ENCODE data around the gene RAPGEF2. TPM values are rescaled to one million over a fixed set of nuclear protein-coding genes. Genes with fewer than 3 reads are reported as not detected.
"Not testable (repeated sequence)": the region's sequence is repeated elsewhere in the genome, so short reads cannot be mapped to it uniquely, and the experiment has no call there.

RAPGEF2 gene, protein sequence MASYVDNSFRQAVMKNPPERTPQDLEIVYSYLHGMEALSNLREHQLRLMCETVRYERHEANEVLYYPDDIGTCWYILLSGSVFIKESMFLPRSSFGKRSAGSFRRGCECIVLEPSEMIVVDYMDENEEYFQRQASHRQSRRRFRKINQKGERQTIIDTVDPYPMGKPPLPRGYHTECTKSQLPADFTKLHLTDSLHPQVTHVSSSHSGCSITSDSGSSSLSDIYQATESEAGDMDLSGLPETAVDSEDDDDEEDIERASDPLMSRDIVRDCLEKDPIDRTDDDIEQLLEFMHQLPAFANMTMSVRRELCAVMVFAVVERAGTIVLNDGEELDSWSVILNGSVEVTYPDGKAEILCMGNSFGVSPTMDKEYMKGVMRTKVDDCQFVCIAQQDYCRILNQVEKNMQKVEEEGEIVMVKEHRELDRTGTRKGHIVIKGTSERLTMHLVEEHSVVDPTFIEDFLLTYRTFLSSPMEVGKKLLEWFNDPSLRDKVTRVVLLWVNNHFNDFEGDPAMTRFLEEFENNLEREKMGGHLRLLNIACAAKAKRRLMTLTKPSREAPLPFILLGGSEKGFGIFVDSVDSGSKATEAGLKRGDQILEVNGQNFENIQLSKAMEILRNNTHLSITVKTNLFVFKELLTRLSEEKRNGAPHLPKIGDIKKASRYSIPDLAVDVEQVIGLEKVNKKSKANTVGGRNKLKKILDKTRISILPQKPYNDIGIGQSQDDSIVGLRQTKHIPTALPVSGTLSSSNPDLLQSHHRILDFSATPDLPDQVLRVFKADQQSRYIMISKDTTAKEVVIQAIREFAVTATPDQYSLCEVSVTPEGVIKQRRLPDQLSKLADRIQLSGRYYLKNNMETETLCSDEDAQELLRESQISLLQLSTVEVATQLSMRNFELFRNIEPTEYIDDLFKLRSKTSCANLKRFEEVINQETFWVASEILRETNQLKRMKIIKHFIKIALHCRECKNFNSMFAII (N-terminal part only)
- total RNA-seq = 56.4 TPM

DNA sequence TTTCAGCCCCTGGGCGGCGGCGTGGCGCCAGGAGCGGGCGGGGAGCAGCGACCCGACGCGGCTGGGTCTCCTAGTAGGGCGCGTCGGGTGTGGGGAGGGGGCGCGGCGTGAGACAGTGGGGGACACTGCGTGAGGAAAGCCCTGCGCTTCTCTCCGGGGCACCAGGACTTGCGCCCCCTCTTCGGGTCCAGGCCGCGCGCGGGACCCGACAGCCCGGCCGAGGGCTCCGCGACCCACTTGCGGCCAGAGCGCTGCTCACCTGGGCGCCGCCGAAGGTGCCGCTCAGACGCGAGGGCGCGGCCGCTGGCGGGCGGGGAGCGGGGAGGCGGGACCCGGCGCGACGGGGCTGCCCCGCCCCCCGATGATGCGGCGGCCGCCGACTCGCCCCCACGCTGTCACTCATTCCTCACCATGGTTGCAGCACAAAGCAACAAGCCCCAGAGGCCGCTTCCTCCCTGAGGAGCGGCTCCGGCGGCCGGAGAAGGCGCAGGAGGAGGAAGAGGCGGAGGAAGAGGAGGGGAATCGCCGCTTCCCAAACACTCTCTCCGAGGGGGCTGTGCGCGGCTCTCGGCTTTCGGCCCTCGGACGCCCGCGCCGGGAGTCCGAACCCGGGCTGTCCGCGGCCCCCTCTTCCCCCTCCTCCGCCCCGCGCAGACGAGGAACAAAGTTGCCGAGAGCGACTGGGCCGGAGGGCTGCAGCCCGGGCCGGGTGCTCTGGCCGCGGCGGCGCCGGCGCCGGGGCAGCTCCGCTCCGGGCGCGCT is at the start of gene RAPGEF2:
Gene RAPGEF2 (plus strand): TSS at position 458 of the 762 bp plus-strand sequence. CDS start 1,084 bp downstream, outside the sequence.
- peak; percentile 93 for DNase-seq (ENCODE audit: low spot score)

DNA sequence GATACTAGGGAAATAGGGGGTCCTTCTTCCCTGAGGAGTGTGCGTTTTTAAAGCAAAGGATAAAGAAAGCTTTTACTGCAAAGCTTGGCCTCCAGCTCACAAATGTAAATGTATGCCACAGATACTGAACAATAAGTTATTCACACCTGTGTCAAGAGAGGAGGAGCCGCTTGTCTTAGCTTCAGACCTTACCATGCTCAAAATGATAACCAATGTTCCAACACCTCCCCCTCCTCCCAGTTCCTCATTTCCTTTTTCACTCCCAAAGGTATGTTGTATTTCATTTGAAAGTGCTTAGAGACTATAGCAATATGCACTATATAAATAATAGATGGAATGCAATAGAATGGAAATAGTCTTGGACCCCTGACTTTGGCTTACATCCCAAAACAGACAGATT is 47.0 kb upstream of the RAPGEF2 start:
- DNase-seq (ENCODE audit: low spot score) = no peak

DNA sequence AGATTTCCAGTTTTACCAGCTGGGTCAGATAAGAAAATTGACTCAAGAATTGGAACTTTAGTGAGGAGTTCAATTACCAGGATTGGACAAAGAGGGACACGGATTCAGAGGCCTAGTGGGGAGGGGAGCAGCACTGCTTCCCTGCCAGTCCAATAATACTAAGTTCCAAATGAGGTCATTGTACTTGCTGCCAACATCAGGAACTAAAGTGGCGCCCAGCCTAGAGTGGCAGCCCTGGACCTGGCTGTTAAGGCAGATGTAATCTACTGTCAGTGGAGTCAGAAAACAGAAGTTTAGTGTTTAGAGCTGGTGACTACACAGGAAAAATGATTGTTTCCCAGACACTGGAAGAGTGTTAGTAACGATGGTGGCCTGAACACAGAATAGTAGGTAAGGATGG is 42.7 kb upstream of the RAPGEF2 start:
- no peak for DNase-seq (ENCODE audit: low spot score)

DNA sequence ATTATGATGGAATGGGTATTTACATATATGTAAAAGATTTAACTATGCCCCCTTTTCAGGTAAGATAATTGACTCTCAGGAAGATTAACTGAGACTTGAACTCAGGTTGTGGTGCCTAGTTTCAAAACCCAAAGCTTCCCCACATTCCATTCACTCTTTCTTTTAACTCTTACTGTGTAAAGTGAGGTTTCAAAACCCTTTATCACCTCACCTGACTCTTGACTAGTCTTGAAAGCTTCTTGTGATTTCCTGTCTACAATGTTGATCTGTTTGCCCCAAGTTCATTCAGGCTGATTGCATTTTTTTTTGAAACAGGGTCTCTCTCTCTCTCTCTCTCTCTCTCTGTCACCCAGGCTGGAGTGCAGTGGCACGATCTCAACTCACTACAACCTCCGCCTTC is 40.5 kb upstream of the RAPGEF2 start:
- DNase-seq (ENCODE audit: low spot score) = no peak

DNA sequence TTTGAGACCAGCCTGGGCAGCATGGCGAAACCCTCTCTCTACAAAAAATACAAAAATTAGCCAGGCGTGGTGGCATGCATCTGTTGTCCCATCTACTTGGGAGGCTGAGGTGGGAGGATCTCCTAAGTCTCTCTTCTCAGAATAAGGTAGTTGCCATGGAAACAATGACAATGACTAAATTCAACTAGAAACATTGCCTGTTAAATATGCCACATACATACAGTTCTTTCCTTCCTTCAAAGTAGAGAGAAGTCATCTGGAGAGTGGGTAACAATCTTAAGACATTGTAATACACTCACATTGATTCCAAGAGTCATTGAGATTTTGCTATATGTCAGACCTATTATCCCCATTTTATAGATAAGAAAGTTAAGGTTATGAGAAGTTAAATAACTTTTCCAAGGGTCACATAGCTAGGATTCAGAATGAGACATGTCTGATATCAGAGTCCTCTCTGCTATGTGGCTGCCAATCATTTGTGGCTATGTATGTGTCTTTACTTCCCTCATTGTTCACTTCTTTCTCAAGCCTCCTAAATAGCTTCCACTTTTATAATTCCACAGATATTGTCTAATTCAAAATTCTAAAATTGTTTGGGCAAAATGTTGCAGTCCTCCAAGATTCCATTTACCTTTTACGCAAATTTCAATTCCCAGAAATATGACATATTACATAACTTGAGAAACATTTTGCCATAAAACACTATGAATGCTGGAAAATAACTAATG is 37.2 kb upstream of the RAPGEF2 start:
- DNase-seq (ENCODE audit: low spot score) = no peak

DNA sequence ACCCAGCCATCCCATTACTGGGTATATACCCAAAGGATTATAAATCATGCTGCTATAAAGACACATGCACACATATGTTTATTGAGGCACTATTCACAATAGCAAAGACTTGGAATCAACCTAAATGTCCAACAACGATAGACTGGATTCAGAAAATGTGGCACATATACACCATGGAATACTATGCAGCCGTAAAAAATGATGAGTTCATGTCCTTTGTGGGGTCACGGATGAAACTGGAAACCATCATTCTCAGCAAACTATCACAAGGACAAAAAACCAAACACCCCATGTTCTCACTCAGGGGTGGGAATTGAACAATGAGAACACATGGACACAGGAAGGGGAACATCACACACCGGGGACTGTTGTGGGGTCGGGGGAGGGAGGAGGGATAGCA is 34.7 kb upstream of the RAPGEF2 start:
- DNase-seq (ENCODE audit: low spot score) = not testable (repeated sequence)

DNA sequence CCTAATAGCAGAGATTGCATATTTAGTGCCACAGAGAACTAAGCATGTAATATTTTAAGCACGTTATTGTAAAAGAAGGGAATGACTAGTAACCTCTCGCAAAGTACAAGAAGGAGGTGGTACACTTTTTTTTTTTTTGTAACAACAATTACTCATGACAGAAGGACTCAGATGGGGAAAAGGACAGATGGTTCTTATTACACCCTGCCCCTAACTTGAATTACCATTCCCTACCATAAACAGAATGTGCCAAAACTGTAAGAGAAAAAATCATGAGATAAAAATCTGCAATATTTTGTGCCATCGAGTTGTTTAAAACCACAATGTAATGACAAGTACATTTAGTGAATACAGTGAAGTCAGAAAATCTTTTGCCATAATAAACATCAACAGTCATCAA is 33.0 kb upstream of the RAPGEF2 start:
- no peak for DNase-seq (ENCODE audit: low spot score)

DNA sequence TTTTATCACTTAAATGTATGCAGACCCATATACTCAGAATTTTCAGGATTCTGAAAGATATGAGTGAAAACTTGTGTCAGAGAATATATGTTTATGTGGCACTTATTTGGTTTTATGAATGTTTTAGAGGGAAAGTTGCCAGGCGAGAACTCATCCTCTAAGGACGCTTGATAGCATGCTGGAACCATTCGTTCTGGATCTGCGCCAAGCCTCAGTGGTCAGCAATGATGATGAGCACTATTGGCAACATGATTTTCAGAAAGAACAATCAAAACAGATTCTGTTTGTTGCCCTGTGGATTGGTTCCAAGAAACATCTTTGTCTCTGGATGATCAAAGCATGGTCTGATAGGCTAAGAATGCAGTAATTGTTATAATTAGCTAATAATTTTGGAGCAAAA is 32.1 kb upstream of the RAPGEF2 start:
- no peak for DNase-seq (ENCODE audit: low spot score)

DNA sequence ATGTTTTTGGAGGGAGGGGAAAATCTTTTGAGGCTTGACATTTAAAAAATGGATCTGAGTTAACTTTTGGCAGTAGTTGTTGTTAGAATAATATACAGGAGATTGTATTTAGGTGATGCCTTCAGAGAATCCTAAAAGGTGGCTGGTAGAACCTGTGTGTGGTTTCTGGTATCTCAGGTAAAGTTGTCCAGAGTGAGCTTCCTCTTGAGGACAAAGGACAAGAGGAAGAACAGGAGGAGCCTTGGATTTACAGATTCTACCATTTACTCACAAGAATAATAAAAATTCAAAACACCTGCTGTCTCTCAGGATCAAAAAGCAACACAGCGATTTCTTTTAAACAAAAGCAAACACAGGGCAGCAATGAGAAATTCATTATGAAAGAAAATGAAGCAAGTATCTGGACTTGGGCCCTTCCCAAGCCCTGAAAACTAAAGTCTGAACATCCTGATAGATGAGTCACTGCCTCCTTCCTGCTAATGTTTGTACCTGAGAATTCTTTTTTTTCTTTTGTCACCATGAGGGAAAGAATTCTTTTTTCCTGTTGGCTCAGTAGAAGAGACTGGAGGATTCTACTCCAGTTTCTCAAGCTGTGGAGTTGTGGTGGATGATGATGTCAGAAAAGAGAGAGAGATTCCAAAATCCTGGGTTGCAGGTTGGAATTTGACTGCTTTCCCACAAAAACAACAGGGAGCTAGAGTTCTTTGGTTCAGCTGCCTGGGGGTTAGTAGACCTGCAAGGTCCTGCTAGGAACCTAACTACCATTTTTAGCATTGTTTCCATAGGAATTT is 31.5 kb upstream of the RAPGEF2 start:
- DNase-seq (ENCODE audit: low spot score) = no peak

DNA sequence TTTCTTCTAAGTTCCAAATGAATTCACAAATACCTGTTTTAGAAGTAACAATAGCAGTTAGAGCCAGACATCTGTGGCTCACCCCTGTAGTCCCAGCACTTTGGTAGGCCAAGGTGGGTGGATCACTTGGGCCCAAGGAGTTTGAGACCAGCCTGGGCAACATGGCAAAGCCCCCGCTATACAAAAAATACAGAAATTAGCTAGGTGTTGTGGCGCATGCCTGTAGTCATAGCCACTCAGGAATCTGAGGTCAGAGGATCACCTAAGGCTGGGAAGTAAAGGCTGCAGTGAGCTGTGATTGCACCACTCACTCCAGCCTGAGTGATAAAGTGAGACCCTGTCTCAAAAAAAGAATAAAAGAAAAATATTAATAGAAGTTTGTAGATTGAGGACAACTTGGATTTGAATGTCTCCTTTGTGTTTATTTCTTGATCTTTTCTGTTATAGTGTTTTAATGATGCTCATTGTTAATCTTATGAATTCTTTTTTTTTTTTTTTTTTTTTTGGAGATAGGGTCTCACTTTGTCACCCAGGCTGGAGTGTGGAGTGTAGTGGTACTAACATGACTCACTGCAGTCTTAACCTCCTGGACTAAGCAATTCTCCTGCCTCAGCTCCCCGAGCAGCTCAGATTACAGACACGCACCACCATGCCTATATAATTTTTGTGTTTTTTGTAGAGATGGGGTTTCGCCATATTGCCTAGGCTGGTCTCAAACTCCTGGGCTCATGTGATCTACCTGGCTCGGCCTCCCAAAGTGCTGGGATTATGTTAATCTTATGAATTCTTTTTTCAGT is 30.7 kb upstream of the RAPGEF2 start:
- DNase-seq (ENCODE audit: low spot score) = no peak

DNA sequence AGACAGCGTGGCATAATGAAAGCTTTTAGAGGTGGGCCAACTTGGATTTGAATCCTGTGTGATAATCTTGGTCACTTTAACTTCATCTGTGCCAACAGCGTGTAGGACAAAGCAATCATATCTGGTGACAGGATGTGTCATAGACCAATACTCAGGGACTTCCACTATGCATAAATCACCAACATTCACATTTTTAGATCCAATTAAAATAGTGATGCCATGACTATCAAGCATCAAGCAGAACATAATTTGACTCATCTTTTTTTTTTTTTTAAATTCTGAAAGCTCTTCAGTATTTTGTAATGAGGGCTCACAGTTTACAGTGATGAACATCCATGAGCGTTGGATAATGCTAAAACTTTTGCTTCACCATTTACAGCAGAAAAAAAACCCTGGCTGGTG is 27.3 kb upstream of the RAPGEF2 start:
- DNase-seq (ENCODE audit: low spot score) = no peak

DNA sequence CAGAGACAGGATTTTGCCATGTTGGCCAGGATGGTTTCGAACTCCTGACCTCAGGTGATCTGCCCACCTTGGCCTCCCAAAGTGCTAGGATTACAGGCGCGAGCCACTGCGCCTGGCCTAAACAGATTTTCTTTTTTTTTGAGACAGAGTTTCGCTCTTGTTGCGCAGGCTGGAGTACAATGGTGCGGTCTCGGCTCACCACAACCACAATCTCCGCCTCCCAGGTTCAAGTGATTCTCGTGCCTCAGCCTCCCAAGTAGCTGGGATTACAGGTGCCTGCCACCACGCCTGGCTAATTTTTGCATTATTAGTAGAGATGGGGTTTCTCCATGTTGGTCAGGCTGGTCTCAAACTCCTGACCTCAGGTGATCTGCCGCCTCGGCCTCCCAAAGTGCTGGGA is 25.9 kb upstream of the RAPGEF2 start:
- DNase-seq (ENCODE audit: low spot score) = not testable (repeated sequence)

DNA sequence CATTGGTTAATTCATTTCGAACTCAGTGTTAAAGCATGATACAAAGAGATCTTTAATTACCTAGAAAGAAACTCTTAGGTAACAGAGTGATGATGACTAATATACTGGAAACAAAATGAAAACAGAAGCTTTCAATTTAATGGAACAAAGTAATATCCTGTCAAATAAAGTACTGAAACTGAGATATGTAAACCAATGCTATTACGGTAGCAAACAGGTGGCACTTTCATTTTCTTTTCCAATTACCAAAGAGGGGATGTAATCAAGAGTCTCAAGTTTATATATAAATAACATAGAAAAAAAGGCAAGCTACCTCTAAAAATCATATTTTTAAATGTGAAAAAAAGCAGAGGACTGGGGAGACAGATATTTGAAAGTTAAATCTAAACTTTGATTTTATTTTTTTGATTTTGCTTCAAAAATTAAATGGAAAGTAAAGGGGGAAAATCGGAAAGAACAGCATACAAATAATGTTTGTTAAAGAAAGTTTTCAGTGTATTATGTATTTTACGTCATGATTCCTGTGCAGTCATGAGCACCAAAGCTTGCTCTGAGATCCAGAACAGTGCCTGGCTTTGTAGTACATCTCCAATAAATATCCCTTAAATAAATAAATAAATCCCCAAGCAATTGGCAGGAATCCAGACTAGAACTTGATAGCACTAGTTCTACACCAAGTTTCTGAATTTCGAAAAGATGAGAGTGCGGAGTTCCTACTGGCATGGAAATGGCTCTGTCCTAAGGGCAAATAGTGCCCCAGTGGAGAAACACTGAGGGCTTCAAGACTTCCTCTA is 25.0 kb upstream of the RAPGEF2 start:
- no peak for DNase-seq (ENCODE audit: low spot score)

DNA sequence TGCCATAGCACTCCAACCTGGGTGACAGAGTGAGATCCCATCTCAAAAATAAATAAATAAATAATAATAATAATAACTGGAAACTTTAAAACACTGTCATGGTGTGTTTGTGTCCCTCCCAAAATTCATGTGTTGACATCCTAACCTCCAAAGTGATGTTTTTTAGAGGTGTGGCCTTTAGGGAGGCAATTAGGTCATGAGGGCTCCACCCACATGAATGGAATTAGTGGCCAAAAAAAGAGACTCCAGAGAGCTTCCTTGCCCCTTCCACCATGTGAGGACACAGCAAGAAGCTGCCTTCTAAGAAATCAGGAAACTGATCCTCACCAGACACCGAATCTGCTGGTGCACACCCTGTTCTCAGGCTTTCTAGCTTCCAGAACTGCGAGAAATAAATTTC is 23.8 kb upstream of the RAPGEF2 start:
- no peak for DNase-seq (ENCODE audit: low spot score)

DNA sequence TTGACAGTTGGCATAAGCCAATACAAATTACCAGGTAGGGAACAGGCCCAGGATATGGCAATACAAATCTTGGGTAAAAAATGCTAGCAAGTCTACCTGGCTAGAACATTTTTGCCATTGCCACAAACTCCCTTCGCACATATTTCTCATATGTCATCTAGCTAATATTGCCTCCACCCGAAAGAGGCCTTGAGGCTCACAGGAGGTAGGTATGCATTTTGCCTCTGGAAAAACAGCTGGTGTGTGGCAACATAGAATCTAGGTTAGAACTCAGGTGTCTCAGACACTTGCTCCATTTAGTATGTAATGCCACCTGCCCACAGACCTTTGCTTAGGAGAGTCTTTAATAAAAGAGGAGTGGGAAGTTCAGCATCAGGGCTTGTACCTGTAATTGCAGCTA is 16.3 kb upstream of the RAPGEF2 start:
- DNase-seq (ENCODE audit: low spot score) = no peak

DNA sequence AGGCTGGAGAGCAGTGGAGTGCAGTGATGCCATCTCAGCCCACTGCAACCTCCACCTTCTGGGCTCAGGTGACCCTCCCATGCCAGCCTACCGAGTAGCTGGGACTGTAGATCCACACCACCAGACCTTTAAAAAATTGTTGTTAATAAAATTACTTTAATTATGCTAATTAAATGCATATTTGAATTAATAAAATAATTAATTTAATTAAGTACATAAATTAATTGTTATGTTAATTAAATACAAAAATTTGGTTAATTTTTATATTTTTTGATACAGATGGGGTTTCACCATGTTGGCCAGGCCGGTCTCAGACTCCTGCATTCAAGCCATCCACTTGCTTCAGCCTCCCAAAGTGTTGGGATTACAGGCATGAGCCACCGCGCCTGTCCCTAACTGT is 12.6 kb upstream of the RAPGEF2 start:
- no peak for DNase-seq (ENCODE audit: low spot score)

DNA sequence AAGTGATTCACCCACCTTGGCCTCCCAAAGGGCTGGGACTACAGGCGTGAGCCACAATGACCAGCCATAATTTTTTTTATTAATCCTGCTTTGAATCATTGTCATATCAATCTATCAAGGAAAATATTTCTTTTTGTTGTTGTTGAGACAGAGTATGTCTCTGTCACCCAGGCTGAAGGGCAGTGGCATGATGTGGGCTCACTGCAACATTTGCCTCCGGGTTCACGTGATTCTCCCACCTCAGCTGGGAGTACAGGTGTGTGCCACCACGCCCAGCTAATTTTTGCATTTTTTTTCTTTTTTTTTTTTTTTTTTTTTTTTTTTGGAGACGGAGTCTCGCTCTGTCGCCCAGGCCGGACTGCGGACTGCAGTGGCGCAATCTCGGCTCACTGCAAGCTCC is 8.7 kb upstream of the RAPGEF2 start:
- not testable (repeated sequence) for DNase-seq (ENCODE audit: low spot score)

DNA sequence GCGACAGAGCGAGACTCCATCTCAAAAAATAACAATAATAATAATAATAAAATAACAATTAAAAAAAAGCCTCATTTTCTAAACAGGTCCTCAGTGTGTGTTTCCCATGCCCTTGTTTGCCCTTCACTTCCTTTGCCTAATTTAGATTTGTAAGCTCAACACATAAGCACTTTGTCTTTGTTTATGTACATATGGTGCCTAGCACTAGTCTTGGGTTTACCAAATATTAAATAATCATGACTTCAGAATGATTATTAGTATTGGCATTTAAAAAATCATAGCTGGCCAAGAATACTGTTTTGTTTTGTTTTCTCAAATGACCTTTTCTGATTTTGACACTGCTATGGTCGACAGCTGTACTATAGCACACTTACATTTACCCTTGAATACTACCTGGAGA is 6.4 kb upstream of the RAPGEF2 start:
- DNase-seq (ENCODE audit: low spot score) = no peak

DNA sequence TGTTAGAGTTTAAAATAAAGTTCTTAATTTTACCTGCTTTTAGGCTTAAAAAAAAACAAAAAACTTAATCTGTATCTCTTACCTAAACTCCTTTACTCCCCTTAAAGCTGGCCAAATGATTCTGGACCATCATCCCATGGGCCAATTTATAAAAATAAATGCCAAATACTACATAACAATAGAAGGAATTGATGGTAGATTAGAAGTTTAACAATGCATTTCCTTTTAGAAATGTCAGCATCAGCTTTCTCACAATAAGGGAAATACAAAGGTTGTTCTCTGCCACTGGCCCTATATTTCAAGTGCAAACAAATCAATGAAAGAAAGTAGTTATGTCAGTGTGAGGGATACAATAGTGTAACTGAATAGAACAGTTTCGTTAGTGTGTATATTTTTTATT is 5.7 kb upstream of the RAPGEF2 start:
- no peak for DNase-seq (ENCODE audit: low spot score)

Measured in ureter (tissue), 1 donor.